ENCODE measurements around the gene ITGA11.
A peak's percentile ranks its signal among the peaks of the same experiment; 100 is the strongest.

Gene ITGA11

DNA sequence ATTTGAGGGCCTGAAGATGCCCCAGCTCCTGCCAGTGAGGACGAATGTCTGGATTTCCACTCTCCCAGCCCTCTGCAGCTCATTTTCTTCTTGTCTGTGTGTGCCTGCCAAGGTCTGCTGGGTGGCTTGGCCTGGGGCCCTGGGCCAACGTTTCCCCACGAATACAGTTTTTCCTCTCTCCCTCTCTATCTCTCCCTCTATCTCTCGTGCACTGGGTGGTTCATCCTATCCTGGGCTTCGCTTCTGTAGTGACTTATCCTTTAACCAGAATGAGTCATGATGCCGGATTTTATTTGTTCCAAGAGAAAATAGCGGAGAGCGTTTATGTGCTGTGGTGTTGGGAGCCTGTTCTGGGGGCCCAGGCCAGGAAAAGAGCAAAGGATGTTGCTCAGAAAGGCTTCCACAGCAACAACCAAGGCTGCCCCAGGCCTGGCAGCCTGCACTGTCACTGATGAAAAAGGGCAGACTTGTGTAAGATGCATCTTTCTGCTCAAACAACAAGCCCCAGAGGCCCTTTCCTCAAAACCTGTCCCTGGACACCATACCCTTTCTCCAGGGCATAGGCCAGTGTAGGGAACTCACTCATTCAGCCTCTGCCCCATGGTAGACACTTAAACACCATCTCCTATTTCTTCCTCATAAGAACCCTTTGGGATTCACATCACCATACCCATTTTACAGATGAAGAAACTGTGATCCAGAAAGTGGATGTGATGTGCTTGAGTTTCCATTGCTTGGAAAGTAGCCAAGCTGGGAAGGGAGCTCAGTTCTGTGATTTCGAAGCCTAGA, 47.3 kb downstream of the ITGA11 start:
- TF ChIP-seq, protein P1, sequence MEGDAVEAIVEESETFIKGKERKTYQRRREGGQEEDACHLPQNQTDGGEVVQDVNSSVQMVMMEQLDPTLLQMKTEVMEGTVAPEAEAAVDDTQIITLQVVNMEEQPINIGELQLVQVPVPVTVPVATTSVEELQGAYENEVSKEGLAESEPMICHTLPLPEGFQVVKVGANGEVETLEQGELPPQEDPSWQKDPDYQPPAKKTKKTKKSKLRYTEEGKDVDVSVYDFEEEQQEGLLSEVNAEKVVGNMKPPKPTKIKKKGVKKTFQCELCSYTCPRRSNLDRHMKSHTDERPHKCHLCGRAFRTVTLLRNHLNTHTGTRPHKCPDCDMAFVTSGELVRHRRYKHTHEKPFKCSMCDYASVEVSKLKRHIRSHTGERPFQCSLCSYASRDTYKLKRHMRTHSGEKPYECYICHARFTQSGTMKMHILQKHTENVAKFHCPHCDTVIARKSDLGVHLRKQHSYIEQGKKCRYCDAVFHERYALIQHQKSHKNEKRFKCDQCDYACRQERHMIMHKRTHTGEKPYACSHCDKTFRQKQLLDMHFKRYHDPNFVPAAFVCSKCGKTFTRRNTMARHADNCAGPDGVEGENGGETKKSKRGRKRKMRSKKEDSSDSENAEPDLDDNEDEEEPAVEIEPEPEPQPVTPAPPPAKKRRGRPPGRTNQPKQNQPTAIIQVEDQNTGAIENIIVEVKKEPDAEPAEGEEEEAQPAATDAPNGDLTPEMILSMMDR (IDR thresholded peaks at IDR 0.05; ENCODE audit: insufficient read depth, low read length, poor library complexity, severe bottlenecking) = no peak
- H3K4me3 ChIP-seq (replicated peaks; ENCODE audit: low read depth, low read length) = no peak overlapping the region
- H3K27me3 ChIP-seq (replicated peaks; ENCODE audit: control insufficient read depth, insufficient read depth, low read length) = no peaks in the 10 kb centered on the region
- H3K36me3 ChIP-seq (ENCODE audit: control insufficient read depth, insufficient read depth, low read length) = no peaks in the 10 kb centered on the region
- DNase-seq (ENCODE audit: extremely low read depth, insufficient read length) = no peak

DNA sequence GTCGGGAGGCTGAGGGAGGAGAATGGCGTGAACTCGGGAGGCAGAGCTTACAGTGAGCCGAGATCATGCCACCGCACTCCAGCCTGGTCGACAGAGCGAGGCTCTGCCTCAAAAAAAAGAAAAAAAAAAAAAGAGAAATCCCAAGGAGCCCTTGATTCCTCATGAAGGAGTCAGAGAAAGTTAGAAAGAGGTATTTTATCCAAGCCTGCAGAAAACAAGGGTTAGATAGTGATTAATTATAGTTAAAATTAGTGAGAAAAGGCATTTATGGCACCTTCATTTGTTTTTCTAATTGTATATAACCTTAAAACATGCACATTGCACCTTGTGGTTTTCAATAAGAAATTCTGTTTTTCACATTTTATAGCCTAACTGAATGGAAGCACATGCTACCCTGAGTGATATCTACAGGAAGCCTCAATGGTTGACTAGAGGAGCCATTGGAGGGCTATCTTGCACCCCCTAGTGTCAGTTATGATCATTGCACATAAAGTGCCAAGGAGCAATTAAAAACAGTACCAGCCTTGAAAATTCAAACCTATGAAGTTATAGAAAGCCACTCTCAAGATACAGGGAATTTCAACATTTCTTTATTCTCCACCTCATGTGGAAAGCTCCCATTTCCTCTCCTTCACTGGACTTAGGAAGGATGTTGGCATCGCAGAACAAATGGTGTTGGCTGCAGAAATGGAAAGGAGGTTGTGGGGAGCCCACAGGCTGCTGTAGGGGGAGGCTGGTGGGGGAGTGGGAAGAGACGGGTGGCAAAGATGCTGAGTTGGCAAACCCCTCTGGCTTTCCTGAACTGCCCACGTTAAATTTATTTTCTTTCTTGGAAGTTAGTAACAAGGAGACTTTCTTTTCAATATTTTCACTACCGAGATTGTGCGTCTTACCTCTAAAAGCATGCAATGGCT, 48.5 kb downstream of the ITGA11 start:
- TF ChIP-seq, protein P1 (IDR thresholded peaks at IDR 0.05; ENCODE audit: insufficient read depth, low read length, poor library complexity, severe bottlenecking) = peak; percentile 76
- DNase-seq (ENCODE audit: extremely low read depth, insufficient read length) = no peak
- no peaks in the 10 kb centered on the region for H3K36me3 ChIP-seq (ENCODE audit: control insufficient read depth, insufficient read depth, low read length)

DNA sequence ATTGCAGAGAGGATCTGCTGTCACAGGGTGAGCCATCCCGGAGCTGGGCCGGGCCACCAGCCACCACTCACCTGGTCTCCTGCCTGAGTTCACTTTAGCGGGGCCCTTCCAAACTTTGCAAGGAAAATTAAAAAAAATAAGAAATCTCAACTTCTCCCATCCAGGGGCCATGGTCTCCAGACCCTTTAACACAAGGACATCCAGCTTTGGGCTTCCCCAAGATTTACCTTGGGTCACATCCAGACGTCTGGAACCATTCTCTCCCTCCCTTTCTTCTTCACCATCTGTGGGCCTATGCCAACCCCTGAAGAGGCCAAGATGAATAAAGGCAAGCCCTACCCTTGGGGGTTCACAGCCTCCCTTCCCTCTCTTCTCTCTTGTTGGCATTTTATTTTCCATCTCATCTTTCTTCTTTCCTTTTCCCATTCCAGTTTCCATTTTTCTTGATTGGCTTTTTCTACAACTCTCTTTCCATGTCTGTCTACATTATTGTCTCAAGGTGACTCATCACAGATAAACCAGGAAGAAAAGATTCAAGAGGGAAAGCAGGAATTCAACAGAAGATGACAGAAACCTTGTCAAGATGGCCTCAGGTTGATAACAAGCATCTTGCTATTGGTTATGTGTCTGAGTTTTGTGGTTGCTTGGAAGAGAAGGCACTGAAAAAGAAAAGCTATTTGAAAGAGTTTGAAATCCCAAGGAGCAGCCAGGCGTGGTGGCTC, 49.5 kb downstream of the ITGA11 start:
- DNase-seq (ENCODE audit: extremely low read depth, insufficient read length) = no peak
- Histone ChIP-seq H3K36me3 (ENCODE audit: control insufficient read depth, insufficient read depth, low read length) (no peaks in the 10 kb centered on the region), H3K4me3 (replicated peaks; ENCODE audit: low read depth, low read length) (no peak overlapping the region), H3K27me3 (replicated peaks; ENCODE audit: control insufficient read depth, insufficient read depth, low read length) (no peaks in the 10 kb centered on the region)
- TF ChIP-seq, protein P1 (IDR thresholded peaks at IDR 0.05; ENCODE audit: insufficient read depth, low read length, poor library complexity, severe bottlenecking) = no peak

More for the DNA sequence above, 48.5 kb downstream of the ITGA11 start:
- H3K27me3 ChIP-seq (replicated peaks; ENCODE audit: control insufficient read depth, insufficient read depth, low read length) = no peaks in the 10 kb centered on the region
- no peak overlapping the region for H3K4me3 ChIP-seq (replicated peaks; ENCODE audit: low read depth, low read length)

DNA sequence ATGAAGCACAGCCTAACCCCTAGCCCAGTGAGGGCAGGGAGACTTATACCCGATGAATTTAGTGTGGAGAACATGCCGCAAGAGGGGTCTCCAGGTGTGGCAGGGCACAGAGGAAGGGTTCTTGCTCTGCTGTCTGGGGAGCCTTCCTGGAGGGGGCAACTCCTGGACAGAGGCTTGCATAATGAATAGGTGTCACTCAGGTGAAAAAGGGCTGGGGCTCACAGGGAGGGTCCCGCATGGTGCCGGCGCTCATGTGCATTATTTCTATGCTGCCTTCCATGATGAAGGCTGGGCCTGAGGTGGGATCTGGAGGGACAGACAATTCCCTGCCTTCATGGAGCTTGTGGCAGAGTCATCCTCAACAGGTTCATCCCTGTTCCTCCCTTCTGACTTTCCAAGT, 51.5 kb downstream of the ITGA11 start:
- DNase-seq (ENCODE audit: extremely low read depth, insufficient read length) = no peak
- no peak overlapping the region for H3K4me3 ChIP-seq (replicated peaks; ENCODE audit: low read depth, low read length)
- TF ChIP-seq, protein P1 (IDR thresholded peaks at IDR 0.05; ENCODE audit: insufficient read depth, low read length, poor library complexity, severe bottlenecking) = no peak
- no peaks in the 10 kb centered on the region for H3K36me3 ChIP-seq (ENCODE audit: control insufficient read depth, insufficient read depth, low read length)
- no peaks in the 10 kb centered on the region for H3K27me3 ChIP-seq (replicated peaks; ENCODE audit: control insufficient read depth, insufficient read depth, low read length)

DNA sequence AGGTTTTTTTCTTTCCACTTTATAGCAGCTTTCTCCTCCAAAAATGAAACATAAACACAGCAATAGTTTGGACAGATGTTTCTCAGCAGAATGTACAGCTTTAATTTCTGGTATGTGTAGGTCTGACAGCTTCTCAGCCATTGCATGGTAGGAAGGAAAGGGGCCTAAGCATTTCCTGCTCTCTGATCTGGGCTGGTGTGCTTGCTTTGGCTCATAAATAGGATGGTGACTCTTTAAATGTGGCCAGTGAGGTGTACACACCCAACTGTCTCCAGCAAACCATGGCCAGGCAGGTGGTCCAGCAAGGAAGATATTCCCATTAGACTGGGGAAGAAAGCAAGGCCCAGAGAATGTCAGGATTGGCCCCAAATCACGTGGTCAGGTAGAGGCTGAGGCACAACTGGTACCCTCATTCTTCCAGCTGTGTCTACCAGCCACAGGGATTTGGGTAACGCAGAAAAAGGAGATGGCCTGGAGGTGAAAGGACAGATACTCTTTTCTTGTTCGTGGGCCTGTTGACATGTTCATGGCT, 52.1 kb downstream of the ITGA11 start:
- Histone ChIP-seq H3K36me3 (ENCODE audit: control insufficient read depth, insufficient read depth, low read length) (no peaks in the 10 kb centered on the region), H3K27me3 (replicated peaks; ENCODE audit: control insufficient read depth, insufficient read depth, low read length) (no peaks in the 10 kb centered on the region), H3K4me3 (replicated peaks; ENCODE audit: low read depth, low read length) (no peak overlapping the region)
- DNase-seq (ENCODE audit: extremely low read depth, insufficient read length) = no peak
- TF ChIP-seq, protein P1 (IDR thresholded peaks at IDR 0.05; ENCODE audit: insufficient read depth, low read length, poor library complexity, severe bottlenecking) = no peak

Data from GM06990 (cell line).